ENCODE measurements around the gene TMPRSS6.

TMPRSS6 gene

GRCh38 chr22:37146507-37147180 lies 37.1 kb upstream of the TMPRSS6 start:
- Histone ChIP-seq H3K4me2 (ENCODE audit: low read depth, low read length, poor library complexity, severe bottlenecking) (no peak overlapping the region), H3K4me3 (ENCODE audit: insufficient read depth, low read length, poor library complexity, severe bottlenecking) (no peak overlapping the region), H3K9me2 (replicated peaks; ENCODE audit: insufficient read depth, low read length) (no peaks in the 10 kb centered on the region), H3F3A (ENCODE audit: insufficient read depth) (no peaks in the 10 kb centered on the region), H3K27ac (ENCODE audit: low read depth, low read length) (no peak overlapping the region), H2AFZ (ENCODE audit: low read depth, low read length, severe bottlenecking) (no peak overlapping the region), H3K27me3 (ENCODE audit: low read length) (no peaks in the 10 kb centered on the region), H3K79me2 (ENCODE audit: insufficient read depth, low read length) (no peaks in the 10 kb centered on the region), H4K20me1 (ENCODE audit: low read depth, low read length) (no peaks in the 10 kb centered on the region), H3K9ac (ENCODE audit: low read length) (no peak overlapping the region), H3K36me3 (ENCODE audit: low read length) (no peaks in the 10 kb centered on the region), H3K9me3 (ENCODE audit: insufficient read depth, low read length) (no peaks in the 10 kb centered on the region)
- TF ChIP-seq CTCF (IDR thresholded peaks at IDR 0.05; ENCODE audit: insufficient read depth, low read length, poor library complexity, severe bottlenecking) (no peak), EZH2phosphoT487 (conservative IDR thresholded peaks at IDR 0.05; ENCODE audit: low read length) (no peak)

GRCh38 chr22:37146051-37146385 lies 36.5 kb upstream of the TMPRSS6 start:
- no peaks in the 10 kb centered on the region for H3F3A ChIP-seq (ENCODE audit: insufficient read depth)
- H3K27ac ChIP-seq (ENCODE audit: low read depth, low read length): no peak overlapping the region
- H3K9me2 ChIP-seq (replicated peaks; ENCODE audit: insufficient read depth, low read length): no peaks in the 10 kb centered on the region
- no peaks in the 10 kb centered on the region for H3K27me3 ChIP-seq (ENCODE audit: low read length)
- H3K36me3 ChIP-seq (ENCODE audit: low read length): no peaks in the 10 kb centered on the region
- no peaks in the 10 kb centered on the region for H3K9me3 ChIP-seq (ENCODE audit: insufficient read depth, low read length)
- H3K79me2 ChIP-seq (ENCODE audit: insufficient read depth, low read length): no peaks in the 10 kb centered on the region
- no peak overlapping the region for H2AFZ ChIP-seq (ENCODE audit: low read depth, low read length, severe bottlenecking)
- TF ChIP-seq EZH2phosphoT487 (conservative IDR thresholded peaks at IDR 0.05; ENCODE audit: low read length) (no peak), CTCF (IDR thresholded peaks at IDR 0.05; ENCODE audit: insufficient read depth, low read length, poor library complexity, severe bottlenecking) (no peak)
- H3K9ac ChIP-seq (ENCODE audit: low read length): no peak overlapping the region
- no peaks in the 10 kb centered on the region for H4K20me1 ChIP-seq (ENCODE audit: low read depth, low read length)
- H3K4me3 ChIP-seq (ENCODE audit: insufficient read depth, low read length, poor library complexity, severe bottlenecking): no peak overlapping the region
- H3K4me2 ChIP-seq (ENCODE audit: low read depth, low read length, poor library complexity, severe bottlenecking): no peak overlapping the region

- Histone ChIP-seq H3K9ac (ENCODE audit: low read length) (no peak overlapping the region), H3K9me2 (replicated peaks; ENCODE audit: insufficient read depth, low read length) (no peaks in the 10 kb centered on the region), H3K4me2 (ENCODE audit: low read depth, low read length, poor library complexity, severe bottlenecking) (no peak overlapping the region), H4K20me1 (ENCODE audit: low read depth, low read length) (no peaks in the 10 kb centered on the region), H3F3A (ENCODE audit: insufficient read depth) (no peaks in the 10 kb centered on the region), H3K27me3 (ENCODE audit: low read length) (no peaks in the 10 kb centered on the region), H3K79me2 (ENCODE audit: insufficient read depth, low read length) (no peaks in the 10 kb centered on the region), H3K27ac (ENCODE audit: low read depth, low read length) (no peak overlapping the region), H3K4me3 (ENCODE audit: insufficient read depth, low read length, poor library complexity, severe bottlenecking) (no peak overlapping the region), H3K36me3 (ENCODE audit: low read length) (no peaks in the 10 kb centered on the region), H2AFZ (ENCODE audit: low read depth, low read length, severe bottlenecking) (no peak overlapping the region), H3K9me3 (ENCODE audit: insufficient read depth, low read length) (no peaks in the 10 kb centered on the region)
- no peak for TF ChIP-seq EZH2phosphoT487 (conservative IDR thresholded peaks at IDR 0.05; ENCODE audit: low read length)
- no peak for TF ChIP-seq CTCF (IDR thresholded peaks at IDR 0.05; ENCODE audit: insufficient read depth, low read length, poor library complexity, severe bottlenecking)
These were observed 35.9 kb upstream of the TMPRSS6 start for GRCh38 chr22:37145180-37146050.

Measured in SU-DHL-6 (cell line).